ENCODE measurements around the gene WDR45B. TPM values are rescaled to one million over a fixed set of nuclear protein-coding genes. Genes with fewer than 3 reads are reported as not detected.

Gene WDR45B
- total and polyA plus RNA-seq, 2 donors (not counting 3 experiments of a cell fraction or from before 2014, with no cell fraction given), result 62.0 to 76.7 TPM

DNA sequence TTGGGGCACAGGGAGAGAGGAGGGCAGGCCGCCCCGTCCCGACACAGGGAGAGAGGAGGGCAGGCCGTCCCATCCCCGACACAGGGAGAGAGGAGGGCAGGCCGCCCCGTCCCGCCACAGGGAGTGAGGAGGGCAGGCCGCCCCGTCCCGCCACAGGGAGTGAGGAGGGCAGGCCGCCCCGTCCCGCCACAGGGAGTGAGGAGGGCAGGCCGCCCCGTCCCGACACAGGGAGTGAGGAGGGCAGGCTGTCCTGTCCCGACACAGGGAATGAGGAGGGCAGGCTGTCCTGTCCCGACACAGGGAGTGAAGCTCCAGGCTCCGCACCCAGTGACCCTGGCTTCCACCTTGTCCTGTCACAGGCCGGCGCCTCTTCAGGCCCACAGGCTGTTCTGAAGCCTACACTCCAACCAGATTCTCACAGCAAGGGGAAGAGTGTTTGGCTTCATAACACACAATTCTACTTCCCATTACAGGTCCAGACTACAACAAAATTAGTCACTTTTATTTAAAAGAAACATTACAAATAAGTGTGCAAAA lies 34.1 kb downstream of the WDR45B start:
- Histone ChIP-seq H3K9me1 (replicated peaks; ENCODE audit: control insufficient read depth, extremely low read depth, insufficient read depth, low read length) (no peaks in the 10 kb centered on the region), H4K20me1 (replicated peaks; ENCODE audit: control insufficient read depth, extremely low read depth, insufficient read depth, low read length) (no peaks in the 10 kb centered on the region), H2AFZ (ENCODE audit: low read depth, low read length) (no peak overlapping the region), H3K79me2 (ENCODE audit: control insufficient read depth, insufficient read depth, low read length) (no peaks in the 10 kb centered on the region), H3K27ac (ENCODE audit: insufficient read depth, low read depth, low read length) (no peak overlapping the region), H3K4me1 (ENCODE audit: control insufficient read depth, extremely low read depth, insufficient read depth, low read length) (no peaks in the 10 kb centered on the region), H3K4me2 (ENCODE audit: insufficient read depth, low read length) (no peak overlapping the region), H3K9ac (replicated peaks; ENCODE audit: extremely low read depth, insufficient read depth, low read length) (no peak overlapping the region), H3K27me3 (ENCODE audit: control insufficient read depth in 2 of 2, insufficient read depth in 2 of 2, low read length in 2 of 2) (no peaks in the 10 kb centered on the region), H3K36me3 (ENCODE audit: control insufficient read depth in 2 of 2, extremely low read depth in 1 of 2, insufficient read depth in 2 of 2, low read length in 2 of 2) (peaks cover 13 to 32% of the 10 kb centered on the region in 2 experiments), H3K4me3 (replicated peaks in 1 of 3; ENCODE audit: insufficient read depth in 1 of 3, low read depth in 1 of 3, low read length in 3 of 3) (no peak overlapping the region), H3K9me3 (replicated peaks; ENCODE audit: control insufficient read depth, insufficient read depth, low read length) (no peaks in the 10 kb centered on the region)
- FAIRE-seq (no peak), DNase-seq (ENCODE audit: low read depth, low spot score) (no peak)
- TF ChIP-seq MYC (IDR thresholded peaks at IDR 0.05; ENCODE audit: low read depth, low read length), result no peak
- no peak for TF ChIP-seq GATA2 (IDR thresholded peaks at IDR 0.05; ENCODE audit: insufficient read depth, insufficient read length, low read depth, low read length)
- TF ChIP-seq POLR2A (IDR thresholded peaks at IDR 0.05; ENCODE audit: low read depth, low read length), result no peak
- TF ChIP-seq FOS (IDR thresholded peaks at IDR 0.05; ENCODE audit: borderline replicate concordance, insufficient read depth, low read length), result no peak
- TF ChIP-seq, protein P1, sequence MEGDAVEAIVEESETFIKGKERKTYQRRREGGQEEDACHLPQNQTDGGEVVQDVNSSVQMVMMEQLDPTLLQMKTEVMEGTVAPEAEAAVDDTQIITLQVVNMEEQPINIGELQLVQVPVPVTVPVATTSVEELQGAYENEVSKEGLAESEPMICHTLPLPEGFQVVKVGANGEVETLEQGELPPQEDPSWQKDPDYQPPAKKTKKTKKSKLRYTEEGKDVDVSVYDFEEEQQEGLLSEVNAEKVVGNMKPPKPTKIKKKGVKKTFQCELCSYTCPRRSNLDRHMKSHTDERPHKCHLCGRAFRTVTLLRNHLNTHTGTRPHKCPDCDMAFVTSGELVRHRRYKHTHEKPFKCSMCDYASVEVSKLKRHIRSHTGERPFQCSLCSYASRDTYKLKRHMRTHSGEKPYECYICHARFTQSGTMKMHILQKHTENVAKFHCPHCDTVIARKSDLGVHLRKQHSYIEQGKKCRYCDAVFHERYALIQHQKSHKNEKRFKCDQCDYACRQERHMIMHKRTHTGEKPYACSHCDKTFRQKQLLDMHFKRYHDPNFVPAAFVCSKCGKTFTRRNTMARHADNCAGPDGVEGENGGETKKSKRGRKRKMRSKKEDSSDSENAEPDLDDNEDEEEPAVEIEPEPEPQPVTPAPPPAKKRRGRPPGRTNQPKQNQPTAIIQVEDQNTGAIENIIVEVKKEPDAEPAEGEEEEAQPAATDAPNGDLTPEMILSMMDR (IDR thresholded peaks at IDR 0.05; ENCODE audit: extremely low read depth in 1 of 2, insufficient read depth in 1 of 2, low read depth in 1 of 2, low read length in 2 of 2), result no peak
- ChIA-PET CTCF (no interaction called here), POLR2A (no interaction called here)
- intact Hi-C loops (cut with micrococcal nuclease) (no loop called here), dilution Hi-C loops (cut with MboI; ENCODE audit: extremely low pct_ligation_motif_present, low sequenced_read_pairs) (no loop called here)
- no TSS peak for BruUV-seq (replicated peaks)
